Cortex of kidney (tissue), 1 donor: ENCODE results near the gene SLC39A1.

Source experiments
- DNase-seq: peaks from one replicate; lab custom pipeline; 2025; lab: John Stamatoyannopoulos, UW

The SLC39A1 gene

GRCh38 chr1:153953859-153954365 lies 9.4 kb downstream of the SLC39A1 start:
- DNase-seq, result no peak

GRCh38 chr1:153951801-153952200 lies 11.5 kb downstream of the SLC39A1 start:
- no peak for DNase-seq

- DNase-seq, result no peak
Measured at GRCh38 chr1:153951183-153951582, 12.2 kb downstream of the SLC39A1 start.

- DNase-seq, result no peak
Measured at GRCh38 chr1:153946622-153947241, 16.6 kb downstream of the SLC39A1 start, which contains the start of gene DENND4B. Gene DENND4B, minus strand, starts transcription at chr1:153946718. Its CDS starts 2,344 bp downstream, at chr1:153944374.

GRCh38 chr1:153945795-153946621 lies 17.3 kb downstream of the SLC39A1 start:
- DNase-seq, result no peak

- DNase-seq, result no peak
Measured at GRCh38 chr1:153945131-153945794, 18.1 kb downstream of the SLC39A1 start.

GRCh38 chr1:153944827-153945117 lies 18.6 kb downstream of the SLC39A1 start:
- DNase-seq, result no peak

- DNase-seq, result no peak
Measured at GRCh38 chr1:153944005-153944826, 19.1 kb downstream of the SLC39A1 start.

- DNase-seq, result no peak
Measured at GRCh38 chr1:153942766-153943549, 20.4 kb downstream of the SLC39A1 start.

GRCh38 chr1:153941826-153942725 lies 21.3 kb downstream of the SLC39A1 start:
- no peak for DNase-seq

GRCh38 chr1:153940756-153941155 lies 22.6 kb downstream of the SLC39A1 start:
- DNase-seq, result no peak

GRCh38 chr1:153939476-153939875 lies 23.9 kb downstream of the SLC39A1 start:
- DNase-seq, result no peak

GRCh38 chr1:153938996-153939395 lies 24.3 kb downstream of the SLC39A1 start:
- no peak for DNase-seq

- no peak for DNase-seq
Measured at GRCh38 chr1:153937331-153937730, 26.0 kb downstream of the SLC39A1 start.

- no peak for DNase-seq
Measured at GRCh38 chr1:153936011-153936802, 27.1 kb downstream of the SLC39A1 start.

- no peak for DNase-seq
Measured at GRCh38 chr1:153934746-153935145, 28.6 kb downstream of the SLC39A1 start.

GRCh38 chr1:153933955-153934354 lies 29.4 kb downstream of the SLC39A1 start:
- no peak for DNase-seq

- DNase-seq, result no peak
Measured at GRCh38 chr1:153933430-153933829, 29.9 kb downstream of the SLC39A1 start.
